HCT116 (cell line): ENCODE results near the gene RABGGTA. TPM values are rescaled to one million over a fixed set of nuclear protein-coding genes. Genes with fewer than 3 reads are reported as not detected.

ENCODE experiments used
- ATAC-seq: fragments of 200-7000 bp; cut with Tn5 transposase; 2 replicates; pipeline ENCODE4 v1.9.1; 2020; ENCODE audit warnings: mild to moderate bottlenecking, moderate library complexity
- BruUV-seq: library from RNA; stranded (reverse); fragments of 400-500 nt; replicated peaks from 2 replicates; lab custom pipeline; 2021; lab: Mats Ljungman, UMichigan
- CTCF ChIA-PET: fragments of 300-600 bp; sonication (Branson Sonifier 250); formaldehyde crosslinking; loops from one replicate; lab custom pipeline; 2021; ENCODE audit warnings: antibody characterized with exemption; lab: Charles Lee
- POLR2A ChIA-PET: fragments of 300-600, 350-600 bp; sonication (Branson Sonifier 250); formaldehyde crosslinking; loops from one replicate; lab custom pipeline; 2021; ENCODE audit warnings: antibody characterized with exemption; lab: Charles Lee
- RAD21 ChIA-PET, 2 experiments: fragments of 300-600 bp; sonication (Branson Sonifier 250); formaldehyde crosslinking; loops; one replicate each; lab custom pipeline; 2023; ENCODE audit warnings: low total read pairs in 2 of 2; ENCODE audit not compliant: uncharacterized antibody in 2 of 2, unreplicated experiment in 2 of 2, low non-redundant PET in 1 of 2; lab: Charles Lee
- DNase-seq: peaks from one replicate; pipeline ENCODE4 v3.0.0-alpha.2; 2010; ENCODE audit warnings: low read depth, low spot score
- H2AFZ ChIP-seq: fragments of 200-600 bp; shearing (Covaris generic), sonication (generic); 2 replicates; pipeline ENCODE4 v1.6.1; 2017; ENCODE audit warnings: low read depth, mixed run types, mixed read lengths, antibody characterized with exemption, low read length; ENCODE audit not compliant: poor library complexity, severe bottlenecking
- H3K27ac ChIP-seq: 2 replicates; pipeline ENCODE4 v1.5.1; 2012; ENCODE audit warnings: low read depth, low read length
- H3K27me3 ChIP-seq: fragments of 200-600 bp; sonication (generic); 2 replicates; pipeline ENCODE4 v1.6.1; 2016; ENCODE audit warnings: mixed run types, low read length, mixed read lengths; ENCODE audit not compliant: insufficient read depth
- H3K36me3 ChIP-seq, 2 experiments: fragments of 200-500 bp in 1 of 2; fragments of 200-600 bp in 1 of 2; sonication (Bioruptor generic) in 1 of 2; sonication (generic) in 1 of 2; 2 replicates each; pipeline versions ENCODE4 v1.5.1 to v1.6.1; 2014 to 2016; ENCODE audit warnings: low read length in 2 of 2, inconsistent platforms in 1 of 2, mixed read lengths in 1 of 2, mixed run types in 1 of 2; ENCODE audit not compliant: insufficient read depth in 2 of 2, control insufficient read depth in 1 of 2
- H3K4me1 ChIP-seq, 2 experiments: fragments of 200-600 bp in 1 of 2; sonication (generic) in 1 of 2; 2 replicates each; pipeline versions ENCODE4 v1.5.1 to v1.6.1; 2012 to 2017; ENCODE audit warnings: low read length in 2 of 2, inconsistent platforms in 1 of 2, mild to moderate bottlenecking in 1 of 2, mixed read lengths in 1 of 2, mixed run types in 1 of 2, moderate library complexity in 1 of 2; ENCODE audit not compliant: insufficient read depth in 2 of 2, control insufficient read depth in 1 of 2
- H3K4me2 ChIP-seq: fragments of 200-600 bp; sonication (generic); 2 replicates; pipeline ENCODE4 v1.6.1; 2017; ENCODE audit warnings: mixed run types, low read length, mixed read lengths
- H3K4me3 ChIP-seq, 2 experiments: fragments of 200-600 bp in 1 of 2; sonication (generic) in 1 of 2; replicated peaks in 1 of 2; 2 replicates each; pipeline ENCODE4 v1.5.1; 2011 to 2016; ENCODE audit warnings: low read length in 2 of 2, control low read depth in 1 of 2, low read depth in 1 of 2, mild to moderate bottlenecking in 1 of 2, mixed read lengths in 1 of 2, mixed run types in 1 of 2
- H3K79me2 ChIP-seq: fragments of 200-600 bp; sonication (generic); 2 replicates; pipeline ENCODE4 v1.6.1; 2017; ENCODE audit warnings: mild to moderate bottlenecking, mixed run types, low read length, moderate library complexity, mixed read lengths; ENCODE audit not compliant: insufficient read depth
- H3K9ac ChIP-seq: fragments of 200-600 bp; sonication (generic); 2 replicates; pipeline ENCODE4 v1.6.1; 2016; ENCODE audit warnings: low read length, mixed read lengths
- H3K9me2 ChIP-seq: fragments of 200-600 bp; sonication (generic), shearing (Covaris generic); 2 replicates; pipeline ENCODE4 v1.6.1; 2017; ENCODE audit warnings: mixed run types, mild to moderate bottlenecking, moderate library complexity; ENCODE audit not compliant: insufficient read depth
- H3K9me3 ChIP-seq, 2 experiments: fragments of 200-500 bp in 1 of 2; fragments of 200-600 bp in 1 of 2; sonication (Bioruptor generic) in 1 of 2; sonication (generic) in 1 of 2; 2 replicates each; pipeline ENCODE4 v1.6.1; 2014 to 2017; ENCODE audit warnings: low read length in 2 of 2, mixed read lengths in 2 of 2, inconsistent platforms in 1 of 2, low read depth in 1 of 2, mild to moderate bottlenecking in 1 of 2, mixed run types in 1 of 2, moderate library complexity in 1 of 2; ENCODE audit not compliant: control insufficient read depth in 1 of 2, insufficient read depth in 1 of 2
- H4K20me1 ChIP-seq: fragments of 200-600 bp; sonication (generic), shearing (Covaris generic); 2 replicates; pipeline ENCODE4 v1.6.1; 2017; ENCODE audit warnings: mixed run types, mild to moderate bottlenecking, moderate library complexity; ENCODE audit not compliant: insufficient read depth
- CEBPB ChIP-seq: IDR thresholded peaks from 2 replicates; pipeline ENCODE4 v1.6.1; 2012; ENCODE audit warnings: low read depth
- CTCF ChIP-seq, 3 experiments: fragments of 200-600 bp in 1 of 3; sonication (generic) in 1 of 3; IDR thresholded peaks in 2 of 3; conservative IDR thresholded peaks in 1 of 3; 2 replicates each; pipeline ENCODE4 v1.5.1; 2012 to 2017; ENCODE audit warnings: low read depth in 2 of 3, low read length in 2 of 3, antibody characterized with exemption in 1 of 3, borderline replicate concordance in 1 of 3, control low read depth in 1 of 3, mild to moderate bottlenecking in 1 of 3, mixed read lengths in 1 of 3, mixed run types in 1 of 3, moderate library complexity in 1 of 3; ENCODE audit not compliant: insufficient read depth in 1 of 3
- EGR1 ChIP-seq: IDR thresholded peaks from 2 replicates; pipeline ENCODE4 v1.6.1; 2012; ENCODE audit warnings: low read depth
- EZH2 ChIP-seq: fragments of 200-600 bp; sonication (generic); IDR thresholded peaks from 2 replicates; pipeline ENCODE4 v1.6.1; 2017; ENCODE audit warnings: antibody characterized with exemption, mixed run types
- FOSL1 ChIP-seq: IDR thresholded peaks from 2 replicates; pipeline ENCODE4 v1.6.1; 2012; ENCODE audit warnings: low read depth
- JUND ChIP-seq: IDR thresholded peaks from 2 replicates; pipeline ENCODE4 v1.6.1; 2012
- SP1 ChIP-seq: IDR thresholded peaks from 2 replicates; pipeline ENCODE4 v1.6.1; 2012; ENCODE audit warnings: low read depth
- YY1 ChIP-seq: IDR thresholded peaks from 2 replicates; pipeline ENCODE4 v1.6.1; 2011; ENCODE audit warnings: low read length, low read depth, moderate library complexity, mild to moderate bottlenecking; ENCODE audit not compliant: insufficient replicate concordance; ENCODE audit errors: extremely low read depth
- ZBTB33 ChIP-seq: IDR thresholded peaks from 2 replicates; pipeline ENCODE4 v1.6.1; 2011; ENCODE audit warnings: mild to moderate bottlenecking, low read length, moderate library complexity; ENCODE audit not compliant: insufficient replicate concordance; ENCODE audit errors: extremely low read depth
- ZFX ChIP-seq: fragments of 450-650 bp; IDR thresholded peaks from 2 replicates; pipeline ENCODE4 v1.6.1; 2017
- ZNF274 ChIP-seq: fragments of 200-500 bp; sonication (Bioruptor generic); IDR thresholded peaks from 2 replicates; pipeline ENCODE4 v1.6.1; 2014; ENCODE audit warnings: mild to moderate bottlenecking, low read depth, low read length, inconsistent platforms
- intact Hi-C: fragments of 100-400 bp; cut with micrococcal nuclease; formaldehyde crosslinking; loops from 2 replicates; pipeline ENCODE4 v1.10.0; 2022
- total RNA-seq: library from RNA; stranded (reverse); gene quantifications from one replicate; pipeline ENCODE4 v1.2.1, GENCODE V29; 2021; ENCODE audit not compliant: unreplicated experiment
- TF ChIP-seq, protein P1 (sequence below): IDR thresholded peaks from 2 replicates; pipeline ENCODE4 v1.6.1; 2012
- TF ChIP-seq, protein P2 (sequence below): IDR thresholded peaks from 2 replicates; pipeline ENCODE4 v1.6.1; 2012

Gene RABGGTA
- total RNA-seq, 1 experiment from 2014 or later, result 40.8 TPM

DNA sequence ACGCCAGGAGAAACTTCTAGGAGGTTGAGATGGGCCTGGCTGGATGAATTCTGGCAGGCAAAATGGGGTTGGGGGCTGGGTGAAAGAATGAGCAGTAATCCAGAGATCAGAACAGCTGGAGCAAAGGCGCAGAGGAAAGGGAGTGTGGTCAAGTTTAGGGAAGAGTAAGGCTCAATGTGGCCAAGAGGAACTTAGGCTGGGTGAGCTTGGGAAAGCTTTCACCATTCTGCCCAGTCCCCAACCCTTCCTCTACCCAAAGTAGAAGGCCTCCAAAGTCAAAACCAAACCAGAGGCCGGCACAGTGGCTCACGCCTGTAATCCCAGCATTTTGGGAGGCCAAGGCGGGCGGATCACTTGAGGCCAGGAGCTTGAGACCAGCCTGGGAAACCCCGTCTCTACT lies 10.2 kb upstream of the RABGGTA start:
- no peaks in the 10 kb centered on the region for H3K36me3 ChIP-seq
- H3K27me3 ChIP-seq, result no peaks in the 10 kb centered on the region
- TF ChIP-seq ZFX (no peak), EGR1 (no peak), SP1 (no peak), JUND (no peak), EZH2 (no peak)
- DNase-seq (no peak), ATAC-seq (no peak)
- no peak overlapping the region for H3K4me2 ChIP-seq
- ChIA-PET CTCF (interaction anchor here (1.4 kb wide), 1 partner anchor 16 kb away, joined by 3 read pairs; no protein-coding TSS in a partner anchor), POLR2A (no interaction called here), RAD21 (no interaction called here)
- no peak overlapping the region for H2AFZ ChIP-seq
- no peaks in the 10 kb centered on the region for H3K4me1 ChIP-seq
- no TSS peak for BruUV-seq
- H3K9me3 ChIP-seq, result no peaks in the 10 kb centered on the region
- no peak overlapping the region for H3K9ac ChIP-seq
- H3K4me3 ChIP-seq, result no peak overlapping the region
- no peaks in the 10 kb centered on the region for H3K9me2 ChIP-seq
- no peaks in the 10 kb centered on the region for H4K20me1 ChIP-seq
- intact Hi-C loops, result no loop called here
- no peaks in the 10 kb centered on the region for H3K79me2 ChIP-seq
- no peak overlapping the region for H3K27ac ChIP-seq

GRCh38 chr14:24280797-24281460 lies 9.5 kb upstream of the RABGGTA start:
- H3K9me2 ChIP-seq, result no peaks in the 10 kb centered on the region
- ChIA-PET CTCF (interaction anchor here (1.4 to 2.2 kb wide), 2 partner anchors 10 to 17 kb away, joined by 3 to 12 read pairs; partner anchors contain the start of gene RABGGTA), POLR2A (interaction anchor here (2.3 kb wide), 1 partner anchor 10 kb away, joined by 7 read pairs; the partner anchor contains the start of gene RABGGTA), RAD21 (no interaction called here)
- no peaks in the 10 kb centered on the region for H3K36me3 ChIP-seq
- no TSS peak for BruUV-seq
- no peak overlapping the region for H3K27ac ChIP-seq
- H3K4me3 ChIP-seq, result no peak overlapping the region
- intact Hi-C loops, result no loop called here
- no peak overlapping the region for H2AFZ ChIP-seq
- no peak overlapping the region for H3K9ac ChIP-seq
- no peak for ATAC-seq
- H3K4me1 ChIP-seq, result no peaks in the 10 kb centered on the region
- H4K20me1 ChIP-seq, result no peaks in the 10 kb centered on the region
- H3K27me3 ChIP-seq, result no peaks in the 10 kb centered on the region
- DNase-seq, result no peak
- no peaks in the 10 kb centered on the region for H3K9me3 ChIP-seq
- H3K79me2 ChIP-seq, result no peaks in the 10 kb centered on the region
- H3K4me2 ChIP-seq, result no peak overlapping the region
- TF ChIP-seq ZNF274, result no peak
- TF ChIP-seq CTCF (IDR thresholded peaks at IDR 0.05 in 2 of 3, conservative IDR thresholded peaks at IDR 0.05 in 1 of 3; ENCODE audit: borderline replicate concordance in 1 of 3, insufficient read depth in 1 of 3, low read depth in 2 of 3, low read length in 2 of 3), result no peak
- TF ChIP-seq, protein P1, sequence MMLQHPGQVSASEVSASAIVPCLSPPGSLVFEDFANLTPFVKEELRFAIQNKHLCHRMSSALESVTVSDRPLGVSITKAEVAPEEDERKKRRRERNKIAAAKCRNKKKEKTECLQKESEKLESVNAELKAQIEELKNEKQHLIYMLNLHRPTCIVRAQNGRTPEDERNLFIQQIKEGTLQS, result no peak
- TF ChIP-seq ZBTB33, result no peak
- TF ChIP-seq FOSL1, result no peak
- no peak for TF ChIP-seq YY1
- TF ChIP-seq CEBPB, result no peak
- TF ChIP-seq EZH2, result no peak
- TF ChIP-seq, protein P2, sequence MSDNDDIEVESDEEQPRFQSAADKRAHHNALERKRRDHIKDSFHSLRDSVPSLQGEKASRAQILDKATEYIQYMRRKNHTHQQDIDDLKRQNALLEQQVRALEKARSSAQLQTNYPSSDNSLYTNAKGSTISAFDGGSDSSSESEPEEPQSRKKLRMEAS, result no peak
